HEK293T (cell line): Measurements from ENCODE around the gene HSPE1.
"Not testable (repeated sequence)": the region's sequence is repeated elsewhere in the genome, so short reads cannot be mapped to it uniquely, and the experiment has no call there.

Source experiments
- CTCF ChIA-PET: fragments of 350-600 bp; formaldehyde crosslinking; extraction: SDS; loops from one replicate; lab custom pipeline; 2021; ENCODE audit warnings: antibody characterized with exemption, inconsistent platforms; lab: Yijun Ruan, JAX
- POLR2A ChIA-PET: fragments of 350-600 bp; formaldehyde crosslinking; extraction: SDS; loops from one replicate; lab custom pipeline; 2020; ENCODE audit warnings: antibody characterized with exemption, inconsistent platforms; lab: Yijun Ruan, JAX
- DNase-seq: peaks from one replicate; pipeline ENCODE4 v3.0.0; 2012; ENCODE audit warnings: mixed read lengths; ENCODE audit errors: extremely low spot score
- ARNT ChIP-seq: fragments of 450-650 bp; IDR thresholded peaks from 2 replicates; pipeline ENCODE4 v1.6.1; 2017; ENCODE audit warnings: mild to moderate bottlenecking
- BHLHE40 ChIP-seq: fragments of 450-650 bp; IDR thresholded peaks from 2 replicates; pipeline ENCODE4 v1.6.1; 2016; ENCODE audit warnings: mild to moderate bottlenecking, moderate library complexity, borderline replicate concordance
- CTBP1 ChIP-seq: fragments of 450-650 bp; IDR thresholded peaks from 2 replicates; pipeline ENCODE4 v1.6.1; 2016; ENCODE audit warnings: borderline replicate concordance
- ELF4 ChIP-seq: fragments of 450-650 bp; IDR thresholded peaks from 2 replicates; pipeline ENCODE4 v1.6.1; 2017; ENCODE audit warnings: antibody characterized with exemption
- FOXA1 ChIP-seq: fragments of 450-650 bp; IDR thresholded peaks from 2 replicates; pipeline ENCODE4 v1.6.1; 2016; ENCODE audit warnings: mild to moderate bottlenecking
- FOXK2 ChIP-seq: fragments of 450-650 bp; IDR thresholded peaks from 2 replicates; pipeline ENCODE4 v1.6.1; 2016; ENCODE audit warnings: mild to moderate bottlenecking
- FOXM1 ChIP-seq: fragments of 450-650 bp; IDR thresholded peaks from 2 replicates; pipeline ENCODE4 v1.6.1; 2017; ENCODE audit warnings: mild to moderate bottlenecking, borderline replicate concordance
- HDGF ChIP-seq: fragments of 450-650 bp; IDR thresholded peaks from 2 replicates; pipeline ENCODE4 v1.6.1; 2017; ENCODE audit warnings: antibody characterized with exemption, borderline replicate concordance
- L3MBTL2 ChIP-seq: fragments of 450-650 bp; conservative IDR thresholded peaks from 2 replicates; pipeline ENCODE4 v1.6.1; 2016; ENCODE audit warnings: mild to moderate bottlenecking
- LEF1 ChIP-seq: fragments of 450-650 bp; IDR thresholded peaks from 2 replicates; pipeline ENCODE4 v1.6.1; 2017; ENCODE audit warnings: mild to moderate bottlenecking, borderline replicate concordance
- NFRKB ChIP-seq: fragments of 450-650 bp; IDR thresholded peaks from 2 replicates; pipeline ENCODE4 v1.6.1; 2016; ENCODE audit warnings: mild to moderate bottlenecking, moderate library complexity
- PKNOX1 ChIP-seq: fragments of 450-650 bp; IDR thresholded peaks from 2 replicates; pipeline ENCODE4 v1.6.1; 2016
- SP1 ChIP-seq: fragments of 450-650 bp; IDR thresholded peaks from 2 replicates; pipeline ENCODE4 v1.6.1; 2017
- SUZ12 ChIP-seq: fragments of 450-650 bp; IDR thresholded peaks from 2 replicates; pipeline ENCODE4 v1.6.1; 2016; ENCODE audit warnings: mild to moderate bottlenecking
- TARDBP ChIP-seq: fragments of 450-650 bp; IDR thresholded peaks from 2 replicates; pipeline ENCODE4 v1.6.1; 2016
- ZNF384 ChIP-seq: fragments of 450-650 bp; IDR thresholded peaks from 2 replicates; pipeline ENCODE4 v1.6.1; 2016

HSPE1 gene

GRCh38 chr2:197464175-197464574 lies 36.0 kb upstream of the HSPE1 start:
- TF ChIP-seq L3MBTL2: no peak
- no peak for TF ChIP-seq SUZ12
- no peak for TF ChIP-seq ZNF384
- TF ChIP-seq TARDBP: no peak
- no peak for TF ChIP-seq NFRKB
- DNase-seq: no peak
- ChIA-PET POLR2A (interaction anchor here (0.7 to 1.0 kb wide), 2 partner anchors 11 to 17 kb away, joined by 3 to 5 read pairs; partner anchors contain the start of gene COQ10B), CTCF (no interaction called here)

- POLR2A ChIA-PET: no interaction called here
- no peak for DNase-seq
- TF ChIP-seq NFRKB (no peak), TARDBP (no peak), ELF4 (no peak), FOXA1 (no peak), SP1 (no peak), LEF1 (no peak), ARNT (no peak), ZNF384 (no peak), SUZ12 (no peak), PKNOX1 (no peak), BHLHE40 (no peak), L3MBTL2 (no peak), FOXM1 (no peak), CTBP1 (no peak), HDGF (no peak), FOXK2 (no peak)
- CTCF ChIA-PET: no interaction called here
Measured at GRCh38 chr2:197472166-197472565, 28.0 kb upstream of the HSPE1 start.

GRCh38 chr2:197477797-197478196 lies 22.4 kb upstream of the HSPE1 start:
- TF ChIP-seq ZNF384 (no peak), SP1 (no peak)
- CTCF ChIA-PET: no interaction called here
- DNase-seq: no peak
- POLR2A ChIA-PET: interaction anchor here (0.8 kb wide), 1 partner anchor 25 kb away, joined by 3 read pairs; the partner anchor contains the start of gene COQ10B

- ChIA-PET CTCF (no interaction called here), POLR2A (interaction anchor here (0.5 kb wide), 1 partner anchor 16 kb away, joined by 3 read pairs; no protein-coding TSS in a partner anchor)
- TF ChIP-seq BHLHE40: no peak
- no peak for TF ChIP-seq SUZ12
- no peak for TF ChIP-seq SP1
- no peak for TF ChIP-seq FOXK2
- TF ChIP-seq ARNT: no peak
- TF ChIP-seq L3MBTL2: no peak
- no peak for TF ChIP-seq ELF4
- no peak for TF ChIP-seq LEF1
- TF ChIP-seq ZNF384: no peak
- TF ChIP-seq PKNOX1: no peak
- no peak for TF ChIP-seq FOXA1
- TF ChIP-seq HDGF: no peak
- TF ChIP-seq FOXM1: no peak
- DNase-seq: no peak
Measured at GRCh38 chr2:197480165-197481036, 19.8 kb upstream of the HSPE1 start.

GRCh38 chr2:197484248-197484647 lies 15.9 kb upstream of the HSPE1 start:
- POLR2A ChIA-PET, CTCF ChIA-PET, DNase-seq: not testable (repeated sequence)

GRCh38 chr2:197486175-197486574 lies 14.0 kb upstream of the HSPE1 start:
- TF ChIP-seq SP1: no peak
- no peak for TF ChIP-seq BHLHE40
- TF ChIP-seq PKNOX1: no peak
- no peak for TF ChIP-seq ARNT
- TF ChIP-seq CTBP1: no peak
- no peak for TF ChIP-seq ZNF384
- no peak for TF ChIP-seq HDGF
- no peak for TF ChIP-seq TARDBP
- TF ChIP-seq FOXM1: no peak
- no peak for TF ChIP-seq SUZ12
- TF ChIP-seq L3MBTL2: no peak
- no peak for TF ChIP-seq NFRKB
- ChIA-PET POLR2A (interaction anchor here (1.0 kb wide), 1 partner anchor 14 kb away, joined by 3 read pairs; the partner anchor contains the start of genes HSPD1 and HSPE1), CTCF (no interaction called here)
- no peak for DNase-seq

- ChIA-PET CTCF (no interaction called here), POLR2A (no interaction called here)
- no peak for DNase-seq
- TF ChIP-seq SUZ12 (no peak), NFRKB (no peak), L3MBTL2 (no peak), BHLHE40 (no peak), FOXM1 (no peak), CTBP1 (no peak), FOXK2 (no peak), ELF4 (no peak), FOXA1 (no peak), PKNOX1 (no peak), LEF1 (no peak), SP1 (no peak), TARDBP (no peak), ZNF384 (no peak), HDGF (no peak), ARNT (no peak)
Measured at GRCh38 chr2:197487385-197487784, 12.8 kb upstream of the HSPE1 start.
